ENCODE measurements around the gene YWHAQ. TPM values are rescaled to one million over a fixed set of nuclear protein-coding genes. Genes with fewer than 3 reads are reported as not detected.
"Not testable (repeated sequence)": the region's sequence is repeated elsewhere in the genome, so short reads cannot be mapped to it uniquely, and the experiment has no call there.

Gene YWHAQ
- total RNA-seq, 1 donor from 2014 or later: 284 TPM

- no peak for TF ChIP-seq CTCF (IDR thresholded peaks at IDR 0.05; ENCODE audit: insufficient read depth, low read length, poor library complexity, severe bottlenecking)
- Histone ChIP-seq H3K36me3 (ENCODE audit: control insufficient read depth, insufficient read depth, low read length) (peaks cover 1% of the 10 kb centered on the region), H3K27me3 (ENCODE audit: control insufficient read depth, insufficient read depth, low read length) (no peaks in the 10 kb centered on the region), H3K4me3 (ENCODE audit: low read depth, low read length) (no peak overlapping the region)
- no peak for DNase-seq (ENCODE audit: low read depth)
These were observed 29.4 kb downstream of the YWHAQ start for GRCh38 chr2:9601397-9601796.

GRCh38 chr2:9599430-9599829, 31.4 kb downstream of the YWHAQ start:
- no peak for TF ChIP-seq CTCF (IDR thresholded peaks at IDR 0.05; ENCODE audit: insufficient read depth, low read length, poor library complexity, severe bottlenecking)
- Histone ChIP-seq H3K36me3 (ENCODE audit: control insufficient read depth, insufficient read depth, low read length) (peaks cover 1% of the 10 kb centered on the region), H3K4me3 (ENCODE audit: low read depth, low read length) (no peak overlapping the region), H3K27me3 (ENCODE audit: control insufficient read depth, insufficient read depth, low read length) (no peaks in the 10 kb centered on the region)
- DNase-seq (ENCODE audit: low read depth): no peak

- Histone ChIP-seq H3K4me3 (ENCODE audit: low read depth, low read length) (no peak overlapping the region), H3K36me3 (ENCODE audit: control insufficient read depth, insufficient read depth, low read length) (peaks cover 1% of the 10 kb centered on the region), H3K27me3 (ENCODE audit: control insufficient read depth, insufficient read depth, low read length) (no peaks in the 10 kb centered on the region)
- TF ChIP-seq CTCF (IDR thresholded peaks at IDR 0.05; ENCODE audit: insufficient read depth, low read length, poor library complexity, severe bottlenecking): no peak
- DNase-seq (ENCODE audit: low read depth): no peak
These were observed 34.0 kb downstream of the YWHAQ start for GRCh38 chr2:9596621-9597311.

- H3K27me3 ChIP-seq (ENCODE audit: control insufficient read depth, insufficient read depth, low read length): no peaks in the 10 kb centered on the region
- H3K4me3 ChIP-seq (ENCODE audit: low read depth, low read length): no peak overlapping the region
- TF ChIP-seq CTCF (IDR thresholded peaks at IDR 0.05; ENCODE audit: insufficient read depth, low read length, poor library complexity, severe bottlenecking): no peak
- peaks cover 1% of the 10 kb centered on the region for H3K36me3 ChIP-seq (ENCODE audit: control insufficient read depth, insufficient read depth, low read length)
- DNase-seq (ENCODE audit: low read depth): no peak
These were observed 35.1 kb downstream of the YWHAQ start for GRCh38 chr2:9595746-9596145.

GRCh38 chr2:9595256-9595655, 35.5 kb downstream of the YWHAQ start:
- not testable (repeated sequence) for DNase-seq (ENCODE audit: low read depth); H3K36me3 ChIP-seq (ENCODE audit: control insufficient read depth, insufficient read depth, low read length); H3K27me3 ChIP-seq (ENCODE audit: control insufficient read depth, insufficient read depth, low read length); H3K4me3 ChIP-seq (ENCODE audit: low read depth, low read length)

- DNase-seq (ENCODE audit: low read depth): peak; percentile 90
- no peak for TF ChIP-seq CTCF (IDR thresholded peaks at IDR 0.05; ENCODE audit: insufficient read depth, low read length, poor library complexity, severe bottlenecking)
These were observed 36.3 kb downstream of the YWHAQ start for GRCh38 chr2:9594366-9595054.

More at GRCh38 chr2:9594366-9595054, 36.3 kb downstream of the YWHAQ start:
- H3K36me3 ChIP-seq (ENCODE audit: control insufficient read depth, insufficient read depth, low read length): no peaks in the 10 kb centered on the region
- no peak overlapping the region for H3K4me3 ChIP-seq (ENCODE audit: low read depth, low read length)
- no peaks in the 10 kb centered on the region for H3K27me3 ChIP-seq (ENCODE audit: control insufficient read depth, insufficient read depth, low read length)

Data from kidney epithelial cell (primary cell).